BE2C (cell line): ENCODE results near the gene SIGLEC5.

Experiments used
- DNase-seq: peaks from one replicate; pipeline ENCODE4 v3.0.0-alpha.2; 2020
- H3K27me3 ChIP-seq: fragments of 250-450 bp; sonication (Bioruptor Pico); 2 replicates; pipeline ENCODE4 v1.5.1; 2020; ENCODE audit warnings: mild to moderate bottlenecking
- H3K36me3 ChIP-seq: fragments of 250-450 bp; sonication (Bioruptor Pico); 2 replicates; pipeline ENCODE4 v1.5.1; 2020; ENCODE audit warnings: mild to moderate bottlenecking
- H3K4me1 ChIP-seq: fragments of 250-450 bp; sonication (Bioruptor Pico); 2 replicates; pipeline ENCODE4 v1.5.1; 2020
- H3K4me3 ChIP-seq: 2 replicates; pipeline ENCODE4 v1.5.1; 2011; ENCODE audit warnings: low read depth, low read length
- H3K9me3 ChIP-seq: fragments of 250-450 bp; sonication (Bioruptor Pico); 2 replicates; pipeline ENCODE4 v1.5.1; 2020
- TF ChIP-seq, protein P1 (sequence below): IDR thresholded peaks from 2 replicates; pipeline ENCODE4 v1.5.1; 2012; ENCODE audit warnings: mild to moderate bottlenecking, low read depth, low read length

SIGLEC5 gene

DNA sequence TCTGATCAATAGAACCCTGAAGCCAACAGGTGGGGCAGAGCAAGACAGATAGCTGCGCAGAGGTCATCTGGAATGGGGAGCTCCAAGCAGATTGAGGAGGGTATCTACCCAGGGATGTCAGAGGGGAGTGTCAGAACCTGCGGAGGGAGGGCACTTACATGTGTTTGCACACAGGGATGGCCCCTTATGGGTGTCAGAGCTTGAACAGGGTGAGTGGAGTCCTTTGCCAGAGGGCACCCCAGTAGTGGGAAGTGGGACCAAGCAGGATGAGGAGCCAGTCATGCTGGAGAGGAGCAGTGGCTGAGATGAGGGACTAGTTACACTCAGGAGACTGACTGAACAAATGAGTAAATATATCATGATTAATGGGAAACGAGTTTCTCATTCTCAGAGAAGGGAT lies 33.4 kb upstream of the SIGLEC5 start:
- TF ChIP-seq, protein P1, sequence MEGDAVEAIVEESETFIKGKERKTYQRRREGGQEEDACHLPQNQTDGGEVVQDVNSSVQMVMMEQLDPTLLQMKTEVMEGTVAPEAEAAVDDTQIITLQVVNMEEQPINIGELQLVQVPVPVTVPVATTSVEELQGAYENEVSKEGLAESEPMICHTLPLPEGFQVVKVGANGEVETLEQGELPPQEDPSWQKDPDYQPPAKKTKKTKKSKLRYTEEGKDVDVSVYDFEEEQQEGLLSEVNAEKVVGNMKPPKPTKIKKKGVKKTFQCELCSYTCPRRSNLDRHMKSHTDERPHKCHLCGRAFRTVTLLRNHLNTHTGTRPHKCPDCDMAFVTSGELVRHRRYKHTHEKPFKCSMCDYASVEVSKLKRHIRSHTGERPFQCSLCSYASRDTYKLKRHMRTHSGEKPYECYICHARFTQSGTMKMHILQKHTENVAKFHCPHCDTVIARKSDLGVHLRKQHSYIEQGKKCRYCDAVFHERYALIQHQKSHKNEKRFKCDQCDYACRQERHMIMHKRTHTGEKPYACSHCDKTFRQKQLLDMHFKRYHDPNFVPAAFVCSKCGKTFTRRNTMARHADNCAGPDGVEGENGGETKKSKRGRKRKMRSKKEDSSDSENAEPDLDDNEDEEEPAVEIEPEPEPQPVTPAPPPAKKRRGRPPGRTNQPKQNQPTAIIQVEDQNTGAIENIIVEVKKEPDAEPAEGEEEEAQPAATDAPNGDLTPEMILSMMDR, result no peak
- H3K9me3 ChIP-seq, result no peaks in the 10 kb centered on the region
- H3K27me3 ChIP-seq, result peaks cover 9% of the 10 kb centered on the region
- DNase-seq, result no peak
- H3K36me3 ChIP-seq, result no peaks in the 10 kb centered on the region
- no peak overlapping the region for H3K4me3 ChIP-seq
- H3K4me1 ChIP-seq, result no peaks in the 10 kb centered on the region

DNA sequence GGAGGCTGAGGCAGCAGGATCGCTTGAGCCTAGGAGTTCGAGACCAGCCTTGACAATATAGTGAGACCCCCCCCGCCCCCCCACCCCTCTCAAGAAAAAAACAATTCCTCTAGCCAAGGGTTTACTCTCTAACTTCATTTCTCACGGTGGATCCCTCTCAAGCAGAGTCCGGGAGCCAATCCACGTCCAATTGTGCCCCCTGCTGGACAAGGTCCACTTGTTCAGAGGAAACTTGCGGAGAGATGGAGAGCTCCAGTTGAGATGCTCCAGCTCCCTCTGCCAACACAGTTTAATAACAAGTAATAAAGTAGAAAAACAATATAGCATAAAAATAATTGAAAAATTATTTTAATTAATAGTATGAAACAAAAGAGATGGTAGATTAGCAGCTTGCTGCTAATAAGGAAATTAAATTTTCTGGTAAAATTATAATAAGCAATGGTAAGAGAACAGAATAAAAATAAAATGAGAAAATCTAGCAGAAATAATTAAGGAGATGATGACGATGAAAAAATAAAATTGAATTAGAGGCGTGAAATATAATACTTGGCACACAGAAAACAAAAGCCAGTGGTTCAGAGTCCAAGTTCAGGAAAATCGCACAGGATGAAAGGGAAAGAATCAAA lies 30.9 kb upstream of the SIGLEC5 start:
- H3K36me3 ChIP-seq, result no peaks in the 10 kb centered on the region
- H3K9me3 ChIP-seq, result no peaks in the 10 kb centered on the region
- peak; percentile 87 for DNase-seq
- H3K4me1 ChIP-seq, result no peaks in the 10 kb centered on the region
- H3K4me3 ChIP-seq, result no peak overlapping the region
- H3K27me3 ChIP-seq, result peaks cover 7% of the 10 kb centered on the region
- TF ChIP-seq, protein P1, result peak; percentile 87

DNA sequence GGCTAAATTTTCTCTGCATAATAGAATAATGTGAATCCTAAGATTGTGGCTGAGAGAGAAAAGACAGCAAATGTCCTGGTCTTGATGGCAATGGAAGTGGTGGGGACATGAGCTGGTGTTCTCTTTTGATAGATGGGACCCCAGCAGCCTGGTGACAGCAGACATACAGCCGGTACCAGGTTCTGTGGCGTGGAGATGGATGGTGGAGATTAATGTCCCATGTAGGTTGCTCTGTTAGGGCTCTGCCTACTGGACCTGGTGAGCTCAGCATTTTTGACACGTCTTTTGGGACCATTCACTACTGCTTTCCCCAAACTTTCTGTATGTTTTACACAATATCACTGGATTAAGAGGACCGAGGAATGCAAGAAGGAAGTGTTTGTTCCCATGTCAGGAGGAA lies 24.6 kb upstream of the SIGLEC5 start:
- no peaks in the 10 kb centered on the region; the same call in 1 of the 2 replicates for H3K9me3 ChIP-seq
- H3K27me3 ChIP-seq, result peaks cover 10% of the 10 kb centered on the region; the same call in 1 of the 2 replicates
- no peaks in the 10 kb centered on the region for H3K4me1 ChIP-seq
- no peak overlapping the region for H3K4me3 ChIP-seq
- TF ChIP-seq, protein P1, result no peak
- H3K36me3 ChIP-seq, result no peaks in the 10 kb centered on the region
- no peak for DNase-seq

DNA sequence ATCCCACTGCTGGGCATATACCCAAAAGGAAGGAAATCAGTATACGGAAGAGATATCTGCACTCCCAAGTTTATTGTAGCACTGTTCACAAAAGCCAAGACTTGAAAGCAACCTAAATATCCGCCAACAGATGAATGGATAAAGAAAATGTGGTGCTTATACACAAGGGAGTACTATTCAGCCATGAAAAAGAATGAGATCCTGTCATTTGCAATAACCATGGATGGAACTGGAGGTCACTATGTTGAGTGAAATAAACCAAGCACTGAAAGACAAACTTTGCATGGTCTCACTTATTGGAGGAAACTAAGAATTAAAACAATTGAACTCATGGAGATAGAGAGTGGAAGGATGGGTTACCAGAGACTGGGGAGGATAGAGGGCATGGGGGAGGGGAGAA lies 23.0 kb upstream of the SIGLEC5 start:
- H3K36me3 ChIP-seq, result no peaks in the 10 kb centered on the region
- no peak overlapping the region for H3K4me3 ChIP-seq
- TF ChIP-seq, protein P1, result no peak
- H3K9me3 ChIP-seq, result no peaks in the 10 kb centered on the region; the same call in 1 of the 2 replicates
- no peak for DNase-seq
- H3K4me1 ChIP-seq, result no peaks in the 10 kb centered on the region
- peaks cover 21% of the 10 kb centered on the region for H3K27me3 ChIP-seq

DNA sequence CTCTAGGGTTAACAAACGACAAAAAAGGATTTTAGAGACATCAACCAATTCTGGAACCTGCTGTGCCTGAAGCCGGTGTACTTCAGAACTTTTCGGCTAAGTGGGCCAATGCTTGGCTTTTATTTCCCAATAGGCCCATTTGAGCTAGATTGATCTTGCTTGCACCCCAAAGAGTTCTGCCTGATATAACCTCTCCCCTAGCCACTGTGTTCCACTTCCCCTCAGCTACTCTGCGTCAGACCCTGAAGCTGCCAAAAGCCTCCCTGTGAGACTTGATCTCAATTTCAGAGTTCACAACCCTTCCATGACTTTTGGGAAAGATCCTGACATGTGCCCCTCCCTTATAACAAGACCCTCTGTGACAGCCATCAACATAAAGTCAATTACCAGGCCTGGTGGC lies 22.1 kb upstream of the SIGLEC5 start:
- Histone ChIP-seq H3K36me3 (no peaks in the 10 kb centered on the region), H3K9me3 (no peaks in the 10 kb centered on the region; the same call in 1 of the 2 replicates), H3K4me3 (no peak overlapping the region), H3K4me1 (no peaks in the 10 kb centered on the region), H3K27me3 (peaks cover 19% of the 10 kb centered on the region)
- TF ChIP-seq, protein P1, result no peak
- no peak for DNase-seq

DNA sequence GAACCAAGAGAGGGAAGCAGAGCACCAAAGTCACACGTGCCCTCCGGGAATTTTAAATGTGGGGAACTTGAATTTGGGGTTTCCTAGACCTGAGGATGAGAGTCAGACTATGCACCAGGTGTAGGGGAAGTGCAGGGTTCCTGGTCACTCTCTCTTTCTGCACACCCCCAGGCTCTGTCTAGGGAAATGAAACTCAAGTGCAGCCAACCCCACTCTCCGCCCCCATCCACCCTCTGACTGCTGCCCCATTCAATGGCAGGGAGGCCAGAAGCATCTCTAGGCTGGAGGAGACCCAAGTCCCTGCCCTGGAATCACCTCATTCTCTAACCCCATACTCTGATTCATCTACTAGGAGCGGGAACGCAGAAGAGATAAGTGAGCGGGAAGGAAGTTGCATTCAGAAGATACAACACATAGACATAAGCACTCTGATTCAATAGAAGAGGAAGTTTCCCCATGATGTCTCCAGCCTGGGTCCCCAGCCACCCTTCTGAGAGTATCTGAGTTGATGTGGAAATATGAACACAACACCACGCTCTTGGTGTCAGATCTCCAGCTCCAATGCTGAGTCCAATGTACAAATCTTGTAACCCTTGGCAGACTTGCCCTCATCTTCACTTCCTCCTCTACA lies 21.1 kb upstream of the SIGLEC5 start:
- TF ChIP-seq, protein P1, result no peak
- Histone ChIP-seq H3K4me3 (no peak overlapping the region), H3K4me1 (no peaks in the 10 kb centered on the region), H3K36me3 (no peaks in the 10 kb centered on the region), H3K27me3 (peaks cover 25% of the 10 kb centered on the region), H3K9me3 (no peaks in the 10 kb centered on the region; the same call in 1 of the 2 replicates)
- DNase-seq, result no peak
